K562 (cell line): Measurements from ENCODE around the gene BLTP2. TPM values are rescaled to one million over a fixed set of nuclear protein-coding genes. Genes with fewer than 3 reads are reported as not detected.

ENCODE experiments used
- ATAC-seq: fragments of 200-7000 bp; cut with Tn5 transposase; 3 replicates; pipeline ENCODE4 v1.9.1; 2020; ENCODE audit warnings: moderate library complexity
- BruUV-seq: library from RNA; stranded (reverse); fragments of 400-500 nt; replicated peaks from 2 replicates; lab custom pipeline; 2021; lab: Mats Ljungman, UMichigan
- CTCF ChIA-PET: fragments of 300-600 bp; formaldehyde crosslinking; extraction: SDS; loops from one replicate; lab custom pipeline; 2021; ENCODE audit warnings: low intra/inter-chr PET ratio; lab: Yijun Ruan, JAX
- POLR2A ChIA-PET: fragments of 300-600, 350-650 bp; sonication (Branson Sonifier 250); formaldehyde crosslinking; extraction: SDS; loops from one replicate; lab custom pipeline; 2021; ENCODE audit warnings: antibody characterized with exemption, inconsistent platforms; lab: Yijun Ruan, JAX
- DNase-seq, 4 experiments: peaks; one replicate each; pipeline versions ENCODE4 v3.0.0 to v3.0.0-alpha.2; 2011 to 2018; ENCODE audit warnings: low spot score in 3 of 4, mixed read lengths in 3 of 4; ENCODE audit errors: extremely low read depth in 1 of 4
- FAIRE-seq: peaks from 2 replicates; lab custom pipeline; 2011; peaks lifted over from hg19 to GRCh38; lab: Jason Lieb, UNC
- H2AFZ ChIP-seq: 2 replicates; pipeline ENCODE4 v1.6.0; 2011; ENCODE audit warnings: low read depth, low read length, control low read depth, inconsistent platforms
- H3K27ac ChIP-seq: fragments of 200-600 bp; 3 replicates; pipeline ENCODE4 v1.8.0; 2011; ENCODE audit warnings: low read depth, mild to moderate bottlenecking, control low read depth, inconsistent platforms, low read length, moderate library complexity, mixed read lengths; ENCODE audit errors: extremely low read depth
- H3K27me3 ChIP-seq, 2 experiments: fragments of 300-600 bp in 1 of 2; 2 replicates in 1 of 2; 3 replicates in 1 of 2; pipeline versions ENCODE4 v1.6.0 to v1.8.0; 2011; ENCODE audit warnings: inconsistent platforms in 2 of 2, low read length in 2 of 2, mild to moderate bottlenecking in 1 of 2, mixed read lengths in 1 of 2, moderate library complexity in 1 of 2; ENCODE audit not compliant: control insufficient read depth in 2 of 2, insufficient read depth in 2 of 2
- H3K36me3 ChIP-seq: fragments of 300-600 bp; 3 replicates; pipeline ENCODE4 v1.8.0; 2011; ENCODE audit warnings: mild to moderate bottlenecking, low read length, inconsistent platforms; ENCODE audit not compliant: control insufficient read depth, insufficient read depth
- H3K4me1 ChIP-seq, 2 experiments: fragments of 200-600 bp in 1 of 2; replicated peaks in 1 of 2; 2 replicates in 1 of 2; 3 replicates in 1 of 2; pipeline versions ENCODE4 v1.5.1 to v1.8.0; 2011; ENCODE audit warnings: inconsistent platforms in 2 of 2, low read length in 2 of 2, mild to moderate bottlenecking in 1 of 2, mixed read lengths in 1 of 2, moderate library complexity in 1 of 2; ENCODE audit not compliant: control insufficient read depth in 2 of 2, insufficient read depth in 2 of 2
- H3K4me2 ChIP-seq: 2 replicates; pipeline ENCODE4 v1.6.1; 2011; ENCODE audit warnings: low read length, control low read depth, inconsistent platforms, mixed read lengths; ENCODE audit not compliant: insufficient read depth
- H3K4me3 ChIP-seq: fragments of 200-600 bp; sonication (generic), shearing (Covaris generic); 2 replicates; pipeline ENCODE4 v1.5.1; 2016; ENCODE audit warnings: control low read depth, inconsistent platforms
- H3K79me2 ChIP-seq: fragments of 200-600 bp; 3 replicates; pipeline ENCODE4 v1.8.0; 2011; ENCODE audit warnings: low read length, inconsistent platforms; ENCODE audit not compliant: control insufficient read depth, insufficient read depth
- H3K9ac ChIP-seq, 2 experiments: 2 replicates each; pipeline versions ENCODE4 v1.6.0 to v1.6.1; 2011; ENCODE audit warnings: low read depth in 2 of 2, low read length in 2 of 2, control low read depth in 1 of 2, inconsistent platforms in 1 of 2, mild to moderate bottlenecking in 1 of 2, mixed read lengths in 1 of 2; ENCODE audit not compliant: insufficient read depth in 1 of 2
- H3K9me1 ChIP-seq: one replicate; pipeline ENCODE4 v1.6.0; 2011; ENCODE audit warnings: inconsistent platforms, mild to moderate bottlenecking, low read length, moderate library complexity; ENCODE audit not compliant: control insufficient read depth, insufficient read depth
- H3K9me3 ChIP-seq: replicated peaks from 2 replicates; pipeline ENCODE4 v1.5.1; 2011; ENCODE audit warnings: low read depth, low read length, inconsistent platforms; ENCODE audit not compliant: control insufficient read depth, insufficient read depth
- H4K20me1 ChIP-seq: replicated peaks from 2 replicates; pipeline ENCODE4 v1.6.1; 2011; ENCODE audit warnings: low read length, inconsistent platforms, mixed read lengths; ENCODE audit not compliant: control insufficient read depth, insufficient read depth
- ETS2 ChIP-seq: IDR thresholded peaks from 2 replicates; pipeline ENCODE4 v1.6.1; 2016; ENCODE audit warnings: borderline replicate concordance, missing genetic modification characterization, mild to moderate bottlenecking, moderate library complexity, missing compliant biosample characterization; ENCODE audit not compliant: poor library complexity, severe bottlenecking
- GMEB1 ChIP-seq: fragments of 250-450 bp; sonication (Bioruptor Pico); IDR thresholded peaks from 2 replicates; pipeline ENCODE4 v1.4.0; 2020; ENCODE audit warnings: mild to moderate bottlenecking
- HOMEZ ChIP-seq: fragments of 250-450 bp; sonication (Bioruptor Pico); IDR thresholded peaks from 2 replicates; pipeline ENCODE4 v1.4.0; 2020; ENCODE audit warnings: mild to moderate bottlenecking, moderate library complexity
- MCM5 ChIP-seq: fragments of 450-650 bp; IDR thresholded peaks from 2 replicates; pipeline ENCODE4 v1.6.1; 2016; ENCODE audit warnings: low read depth
- NR2C2 ChIP-seq, 2 experiments: fragments of 200-800 bp in 1 of 2; sonication (Bioruptor generic) in 1 of 2; sonication (generic) in 1 of 2; formaldehyde crosslinking in 1 of 2; IDR thresholded peaks; 2 replicates each; pipeline versions ENCODE4 v1.6.1 to v1.8.0; 2016 to 2022; ENCODE audit warnings: mild to moderate bottlenecking in 1 of 2, missing compliant biosample characterization in 1 of 2, missing genetic modification characterization in 1 of 2, missing genetic modification reagents in 1 of 2
- RBFOX2 ChIP-seq: fragments of 200-400 bp; formaldehyde crosslinking; IDR thresholded peaks from 2 replicates; pipeline ENCODE4 v1.6.1; 2017; ENCODE audit warnings: low read depth, mild to moderate bottlenecking, low read length, moderate library complexity
- SUPT5H ChIP-seq: fragments of 450-650 bp; IDR thresholded peaks from 2 replicates; pipeline ENCODE4 v1.6.1; 2016
- ZBTB2 ChIP-seq: fragments of 450-650 bp; IDR thresholded peaks from 2 replicates; pipeline ENCODE4 v1.6.1; 2016; ENCODE audit warnings: antibody characterized with exemption
- ZFP30 ChIP-seq: fragments of 250-450 bp; sonication (Bioruptor Pico); IDR thresholded peaks from 2 replicates; pipeline ENCODE4 v1.8.0; 2022; ENCODE audit warnings: moderate library complexity, mild to moderate bottlenecking, inconsistent platforms, borderline replicate concordance
- ZFX ChIP-seq: sonication (generic); formaldehyde crosslinking; IDR thresholded peaks from 2 replicates; pipeline ENCODE4 v1.8.0; 2022; ENCODE audit warnings: mild to moderate bottlenecking, missing genetic modification reagents, moderate library complexity
- ZNF41 ChIP-seq: fragments of 250-450 bp; sonication (Bioruptor Pico); conservative IDR thresholded peaks from 2 replicates; pipeline ENCODE4 v1.4.0; 2020; ENCODE audit warnings: mild to moderate bottlenecking
- WGBS: fragments of 100-300 bp; shearing (Covaris generic); methylation state at CpG from one replicate; pipeline ENCODE4 v1.1.6; 2016; ENCODE audit warnings: low coverage, mixed read lengths; ENCODE audit not compliant: insufficient coverage; ENCODE audit errors: missing lambda C conversion rate; 5-methylcytosine and 5-hydroxymethylcytosine counted together
- in situ Hi-C: fragments of 300-500 bp; cut with MboI; formaldehyde crosslinking; loops from 4 replicates; pipeline ENCODE4 v1.15.0; 2018; ENCODE audit warnings: inconsistent platforms, mixed read lengths
- intact Hi-C: fragments of 100-400 bp; cut with micrococcal nuclease; formaldehyde crosslinking; loops from 2 replicates; pipeline ENCODE4 v1.14.2; 2022
- polyA plus RNA-seq, 8 experiments: library from polyadenylated mRNA; depleted of rRNA in 4 of 8; stranded (reverse) in 5 of 8; unstranded in 3 of 8; fragments of >200 nt; fragmentation: Nextera tagmentation in 2 of 8; fragmentation: Illumina TruSeq in 1 of 8; extraction: Ambion mirVana in 2 of 8; extraction: Trizol in 1 of 8; gene quantifications; 2 replicates each; pipeline versions ENCODE4 v1.2.1 to v1.2.3, GENCODE V29; 2011 to 2014; ENCODE audit warnings: inconsistent platforms in 1 of 8, missing spikeins in 1 of 8
- total RNA-seq, 7 experiments: library from RNA; depleted of rRNA in 6 of 7; stranded (reverse); fragments of >200 nt in 6 of 7; fragmentation: Illumina TruSeq in 2 of 7; extraction: Trizol in 2 of 7; gene quantifications; 2 replicates each; pipeline versions ENCODE4 v1.2.1 to v1.2.3, GENCODE V29; 2011 to 2021; ENCODE audit warnings: low replicate concordance in 1 of 7
- TF ChIP-seq, protein P1 (sequence below): fragments of 250-450 bp; sonication (Bioruptor Pico); IDR thresholded peaks from 2 replicates; pipeline ENCODE4 v1.4.0; 2020; ENCODE audit warnings: borderline replicate concordance

The BLTP2 gene
- total and polyA plus RNA-seq, 9 of the 15 experiments (the other 6 are each of a cell fraction or from before 2014, with no cell fraction given), result 14.7 to 174 (median 103) TPM

DNA sequence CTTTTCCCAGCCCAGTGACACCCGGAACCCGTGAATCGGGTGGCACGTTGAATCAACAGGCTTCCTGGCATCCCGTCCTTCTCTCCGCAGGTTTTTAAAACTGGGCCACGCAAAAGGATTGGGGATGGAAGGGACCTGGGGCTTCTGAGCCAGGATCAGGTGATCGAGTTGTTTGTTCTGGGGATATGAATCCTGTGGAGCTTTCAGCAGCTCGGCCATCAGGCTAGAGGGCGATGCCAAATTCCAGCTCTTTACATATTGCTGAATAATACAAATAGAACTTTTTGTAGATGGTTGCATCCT is 17.5 kb upstream of the BLTP2 start (continued):
- TF ChIP-seq ZFX (CRISPR knock-in tag) (0 out of 2 replicates have a peak, but pooled peaks have one; percentile 7), HOMEZ (0 out of 2 replicates have a peak, but pooled peaks have one; percentile 21), ZFP30 (CRISPR knock-in tag) (no peak), SUPT5H (no peak)
- TF ChIP-seq, protein P1, sequence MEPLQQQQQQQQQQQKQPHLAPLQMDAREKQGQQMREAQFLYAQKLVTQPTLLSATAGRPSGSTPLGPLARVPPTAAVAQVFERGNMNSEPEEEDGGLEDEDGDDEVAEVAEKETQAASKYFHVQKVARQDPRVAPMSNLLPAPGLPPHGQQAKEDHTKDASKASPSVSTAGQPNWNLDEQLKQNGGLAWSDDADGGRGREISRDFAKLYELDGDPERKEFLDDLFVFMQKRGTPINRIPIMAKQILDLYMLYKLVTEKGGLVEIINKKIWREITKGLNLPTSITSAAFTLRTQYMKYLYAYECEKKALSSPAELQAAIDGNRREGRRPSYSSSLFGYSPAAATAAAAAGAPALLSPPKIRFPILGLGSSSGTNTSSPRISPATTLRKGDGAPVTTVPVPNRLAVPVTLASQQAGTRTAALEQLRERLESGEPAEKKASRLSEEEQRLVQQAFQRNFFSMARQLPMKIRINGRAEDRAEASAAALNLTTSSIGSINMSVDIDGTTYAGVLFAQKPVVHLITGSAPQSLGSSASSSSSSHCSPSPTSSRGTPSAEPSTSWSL, result 0 out of 2 replicates have a peak, but pooled peaks have one; percentile 31

GRCh38 chr17:28661635-28662526 is 16.9 kb upstream of the BLTP2 start, which contains the start of the genes SDF2 and SUPT6H:
TSS of gene SDF2 (minus strand) at chr17:28661906. CDS start at chr17:28661876, 30 bp downstream.
TSS of gene SUPT6H (plus strand) at chr17:28662205. CDS start at chr17:28673402, 11,197 bp downstream.
- Histone ChIP-seq H3K36me3 (peaks cover 58% of the 10 kb centered on the region), H3K4me1 (peaks cover 6 to 10% of the 10 kb centered on the region in 2 experiments; a peak in 3 of 5 replicates), H3K9me1 (peaks cover 4% of the 10 kb centered on the region), H3K27me3 (no peaks in the 10 kb centered on the region), H4K20me1 (peaks cover 5% of the 10 kb centered on the region; the same call in 1 of the 2 replicates), H3K27ac (peak within 1 kb of the TSS; percentile 98), H3K4me3 (peak within 1 kb of the TSS; percentile 61), H3K9ac (peak within 1 kb of the TSS; percentile 96), H3K4me2 (peak within 1 kb of the TSS; percentile 97), H3K79me2 (peaks cover 78% of the 10 kb centered on the region), H2AFZ (peak within 1 kb of the TSS; percentile 99), H3K9me3 (no peaks in the 10 kb centered on the region)
- intact Hi-C loops (no loop called here), in situ Hi-C loops (no loop called here)
- ChIA-PET POLR2A (interaction anchor here (0.6 to 3.9 kb wide), 33 partner anchors 9 to 458 kb away, joined by 3 to 54 read pairs (median 5); partner anchors contain the start of genes BLTP2 and RPL23A), CTCF (interaction anchor here (0.9 to 1.3 kb wide), 2 partner anchors 15 kb away, joined by 4 to 5 read pairs; no protein-coding TSS in a partner anchor)
- TSS peak; percentile 75 for BruUV-seq
- 1% methylated on average over 66 of the region's 66 CpGs for WGBS
- DNase-seq (peak; percentile 92 to 97 (median 94)), FAIRE-seq (peak; percentile 80), ATAC-seq (peak; percentile 89)
- TF ChIP-seq NR2C2 (CRISPR knock-in tag; IDR thresholded peaks at IDR 0.05) (peak; percentile 50; the same call in 1 of the 2 replicates), NR2C2 (tag; IDR thresholded peaks at IDR 0.05) (peak; percentile 70; the same call in 1 of the 2 replicates), GMEB1 (peak; percentile 96), ETS2 (tag) (no peak), ZBTB2 (peak; percentile 95), ZNF41 (no peak), RBFOX2 (peak; percentile 98), MCM5 (no peak)
